Body of pancreas (tissue), 4 donors: ENCODE measurements around the gene PKNOX1.

Source experiments
- CTCF ChIP-seq, 7 experiments: fragments of 450-650 bp in 4 of 7; fragments of 200-600 bp in 3 of 7; sonication (generic) in 3 of 7; IDR thresholded peaks; one replicate each; pipeline ENCODE4 v1.5.1; 2016 to 2019; ENCODE audit warnings: antibody characterized with exemption in 7 of 7
- POLR2A ChIP-seq, 3 donors: fragments of 450-650 bp; IDR thresholded peaks; one replicate each; pipeline ENCODE4 v1.6.1; 2016; ENCODE audit warnings: antibody characterized with exemption in 3 of 3, mild to moderate bottlenecking in 2 of 3

- TF ChIP-seq POLR2A (IDR thresholded peaks at IDR 0.05) (no peak), CTCF (IDR thresholded peaks at IDR 0.05) (no peak)
These were observed 60.5 kb downstream of the PKNOX1 start for GRCh38 chr21:43034826-43035225.
